ENCODE measurements around the gene MTHFSD.

DNA sequence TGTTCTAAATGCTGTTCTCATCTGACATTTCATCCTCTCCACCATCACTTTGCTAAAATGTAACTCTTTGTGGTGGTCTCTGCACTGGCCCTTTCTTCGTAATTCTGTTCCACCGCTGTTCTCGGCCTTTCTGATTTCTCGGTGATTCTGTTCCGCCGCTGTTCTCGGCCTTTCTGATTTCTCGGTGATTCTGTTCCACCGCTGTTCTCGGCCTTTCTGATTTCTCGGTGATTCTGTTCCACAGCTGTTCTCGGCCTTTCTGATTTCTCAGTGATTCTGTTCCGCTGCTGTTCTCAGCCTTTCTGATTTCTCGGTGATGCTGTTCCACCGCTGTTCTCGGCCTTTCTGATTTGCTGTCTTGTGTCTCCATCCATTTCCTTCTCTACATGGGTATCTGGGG, 32.4 kb downstream of the MTHFSD start:
- TF ChIP-seq CEBPB (IDR thresholded peaks at IDR 0.05) (no peak), EP300 (IDR thresholded peaks at IDR 0.05; ENCODE audit: borderline replicate concordance) (no peak), CREB1 (IDR thresholded peaks at IDR 0.05; ENCODE audit: low read depth) (no peak), YY1 (IDR thresholded peaks at IDR 0.05; ENCODE audit: low read depth) (no peak), TCF12 (IDR thresholded peaks at IDR 0.05; ENCODE audit: low read depth) (no peak), FOXM1 (IDR thresholded peaks at IDR 0.05; ENCODE audit: borderline replicate concordance, low read depth) (no peak), TAF1 (IDR thresholded peaks at IDR 0.05; ENCODE audit: low read depth) (no peak), ZBTB7A (IDR thresholded peaks at IDR 0.05; ENCODE audit: low read depth) (no peak), RAD21 (IDR thresholded peaks at IDR 0.05; ENCODE audit: low read depth) (no peak), TEAD4 (IDR thresholded peaks at IDR 0.05) (no peak), EGR1 (IDR thresholded peaks at IDR 0.05) (no peak)
- TF ChIP-seq, protein P1, sequence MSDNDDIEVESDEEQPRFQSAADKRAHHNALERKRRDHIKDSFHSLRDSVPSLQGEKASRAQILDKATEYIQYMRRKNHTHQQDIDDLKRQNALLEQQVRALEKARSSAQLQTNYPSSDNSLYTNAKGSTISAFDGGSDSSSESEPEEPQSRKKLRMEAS (IDR thresholded peaks at IDR 0.05): no peak
- TF ChIP-seq, protein P2, sequence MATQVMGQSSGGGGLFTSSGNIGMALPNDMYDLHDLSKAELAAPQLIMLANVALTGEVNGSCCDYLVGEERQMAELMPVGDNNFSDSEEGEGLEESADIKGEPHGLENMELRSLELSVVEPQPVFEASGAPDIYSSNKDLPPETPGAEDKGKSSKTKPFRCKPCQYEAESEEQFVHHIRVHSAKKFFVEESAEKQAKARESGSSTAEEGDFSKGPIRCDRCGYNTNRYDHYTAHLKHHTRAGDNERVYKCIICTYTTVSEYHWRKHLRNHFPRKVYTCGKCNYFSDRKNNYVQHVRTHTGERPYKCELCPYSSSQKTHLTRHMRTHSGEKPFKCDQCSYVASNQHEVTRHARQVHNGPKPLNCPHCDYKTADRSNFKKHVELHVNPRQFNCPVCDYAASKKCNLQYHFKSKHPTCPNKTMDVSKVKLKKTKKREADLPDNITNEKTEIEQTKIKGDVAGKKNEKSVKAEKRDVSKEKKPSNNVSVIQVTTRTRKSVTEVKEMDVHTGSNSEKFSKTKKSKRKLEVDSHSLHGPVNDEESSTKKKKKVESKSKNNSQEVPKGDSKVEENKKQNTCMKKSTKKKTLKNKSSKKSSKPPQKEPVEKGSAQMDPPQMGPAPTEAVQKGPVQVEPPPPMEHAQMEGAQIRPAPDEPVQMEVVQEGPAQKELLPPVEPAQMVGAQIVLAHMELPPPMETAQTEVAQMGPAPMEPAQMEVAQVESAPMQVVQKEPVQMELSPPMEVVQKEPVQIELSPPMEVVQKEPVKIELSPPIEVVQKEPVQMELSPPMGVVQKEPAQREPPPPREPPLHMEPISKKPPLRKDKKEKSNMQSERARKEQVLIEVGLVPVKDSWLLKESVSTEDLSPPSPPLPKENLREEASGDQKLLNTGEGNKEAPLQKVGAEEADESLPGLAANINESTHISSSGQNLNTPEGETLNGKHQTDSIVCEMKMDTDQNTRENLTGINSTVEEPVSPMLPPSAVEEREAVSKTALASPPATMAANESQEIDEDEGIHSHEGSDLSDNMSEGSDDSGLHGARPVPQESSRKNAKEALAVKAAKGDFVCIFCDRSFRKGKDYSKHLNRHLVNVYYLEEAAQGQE (IDR thresholded peaks at IDR 0.05; ENCODE audit: low read depth): no peak

Data from Ishikawa (cell line).